ENCODE data around the gene GDPD4.
A peak's percentile ranks its signal among the peaks of the same experiment; 100 is the strongest.

Gene GDPD4

DNA sequence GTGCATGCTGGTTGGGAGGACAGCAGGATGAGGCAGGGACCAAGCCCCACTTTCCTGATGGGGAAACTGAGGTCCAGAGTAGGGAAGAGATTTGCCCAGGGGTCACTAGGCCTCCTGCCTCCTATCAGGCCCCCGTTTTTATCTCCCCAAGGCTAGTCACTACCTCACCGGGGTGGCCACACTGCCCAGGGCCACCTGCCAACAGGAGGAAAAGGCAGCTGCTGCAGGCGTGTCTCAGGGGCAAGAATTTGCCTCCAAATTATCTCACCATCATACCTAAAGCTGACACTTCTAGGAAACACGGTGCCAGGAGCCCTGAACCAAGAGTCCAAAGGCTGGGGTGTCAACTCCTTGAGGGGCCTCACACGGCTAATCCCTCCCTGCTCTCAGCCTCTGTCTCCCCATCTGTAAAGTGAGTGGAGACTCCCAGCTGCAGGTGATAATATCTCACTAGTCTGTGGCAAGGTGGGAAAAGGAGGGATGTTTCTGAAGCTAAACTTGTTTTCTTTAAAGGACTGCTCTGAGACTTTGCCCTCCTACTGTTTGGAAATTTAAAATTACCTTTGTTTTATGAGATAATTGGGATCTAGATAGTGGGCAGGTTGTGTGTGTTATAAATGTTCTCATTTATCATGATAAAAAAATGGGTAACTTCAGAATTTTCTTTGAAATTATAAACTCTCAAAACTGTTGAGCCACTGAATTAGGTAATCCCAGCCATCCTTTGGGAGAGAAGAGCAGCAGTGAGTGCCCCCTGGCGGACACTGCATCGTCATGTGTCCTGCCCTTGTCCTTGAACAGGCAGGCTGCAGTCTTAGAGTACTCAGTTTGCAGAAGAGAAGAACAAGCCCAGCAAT is 113.5 kb downstream of the GDPD4 start:
- Histone ChIP-seq H3K4me2 (ENCODE audit: low read depth, low read length) (no peak overlapping the region), H3K79me2 (ENCODE audit: low read length) (no peaks in the 10 kb centered on the region), H4K20me1 (ENCODE audit: insufficient read depth, low read length) (no peaks in the 10 kb centered on the region), H3K4me1 (ENCODE audit: low read length) (peaks cover 6% of the 10 kb centered on the region), H3K27me3 (replicated peaks; ENCODE audit: insufficient read depth, low read length) (no peaks in the 10 kb centered on the region), H2AFZ (ENCODE audit: low read length) (no peak overlapping the region), H3K36me3 (replicated peaks; ENCODE audit: insufficient read depth, low read length) (no peaks in the 10 kb centered on the region), H3K27ac (ENCODE audit: low read length) (no peak overlapping the region), H3K9me3 (replicated peaks; ENCODE audit: insufficient read depth, low read length) (no peaks in the 10 kb centered on the region), H3K9me2 (replicated peaks; ENCODE audit: insufficient read depth, low read length) (no peaks in the 10 kb centered on the region), H3K4me3 (ENCODE audit: low read length) (no peak overlapping the region), H3F3A (ENCODE audit: insufficient read depth, low read length) (no peaks in the 10 kb centered on the region), H3K9ac (ENCODE audit: low read length) (no peak overlapping the region)
- TF ChIP-seq, protein P1, sequence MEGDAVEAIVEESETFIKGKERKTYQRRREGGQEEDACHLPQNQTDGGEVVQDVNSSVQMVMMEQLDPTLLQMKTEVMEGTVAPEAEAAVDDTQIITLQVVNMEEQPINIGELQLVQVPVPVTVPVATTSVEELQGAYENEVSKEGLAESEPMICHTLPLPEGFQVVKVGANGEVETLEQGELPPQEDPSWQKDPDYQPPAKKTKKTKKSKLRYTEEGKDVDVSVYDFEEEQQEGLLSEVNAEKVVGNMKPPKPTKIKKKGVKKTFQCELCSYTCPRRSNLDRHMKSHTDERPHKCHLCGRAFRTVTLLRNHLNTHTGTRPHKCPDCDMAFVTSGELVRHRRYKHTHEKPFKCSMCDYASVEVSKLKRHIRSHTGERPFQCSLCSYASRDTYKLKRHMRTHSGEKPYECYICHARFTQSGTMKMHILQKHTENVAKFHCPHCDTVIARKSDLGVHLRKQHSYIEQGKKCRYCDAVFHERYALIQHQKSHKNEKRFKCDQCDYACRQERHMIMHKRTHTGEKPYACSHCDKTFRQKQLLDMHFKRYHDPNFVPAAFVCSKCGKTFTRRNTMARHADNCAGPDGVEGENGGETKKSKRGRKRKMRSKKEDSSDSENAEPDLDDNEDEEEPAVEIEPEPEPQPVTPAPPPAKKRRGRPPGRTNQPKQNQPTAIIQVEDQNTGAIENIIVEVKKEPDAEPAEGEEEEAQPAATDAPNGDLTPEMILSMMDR (IDR thresholded peaks at IDR 0.05; ENCODE audit: low read length): peak; percentile 94
- no peak for TF ChIP-seq EZH2 (optimal IDR thresholded peaks at IDR 0.05; ENCODE audit: low read depth, low read length)
- DNase-seq: peak; percentile 65

DNA sequence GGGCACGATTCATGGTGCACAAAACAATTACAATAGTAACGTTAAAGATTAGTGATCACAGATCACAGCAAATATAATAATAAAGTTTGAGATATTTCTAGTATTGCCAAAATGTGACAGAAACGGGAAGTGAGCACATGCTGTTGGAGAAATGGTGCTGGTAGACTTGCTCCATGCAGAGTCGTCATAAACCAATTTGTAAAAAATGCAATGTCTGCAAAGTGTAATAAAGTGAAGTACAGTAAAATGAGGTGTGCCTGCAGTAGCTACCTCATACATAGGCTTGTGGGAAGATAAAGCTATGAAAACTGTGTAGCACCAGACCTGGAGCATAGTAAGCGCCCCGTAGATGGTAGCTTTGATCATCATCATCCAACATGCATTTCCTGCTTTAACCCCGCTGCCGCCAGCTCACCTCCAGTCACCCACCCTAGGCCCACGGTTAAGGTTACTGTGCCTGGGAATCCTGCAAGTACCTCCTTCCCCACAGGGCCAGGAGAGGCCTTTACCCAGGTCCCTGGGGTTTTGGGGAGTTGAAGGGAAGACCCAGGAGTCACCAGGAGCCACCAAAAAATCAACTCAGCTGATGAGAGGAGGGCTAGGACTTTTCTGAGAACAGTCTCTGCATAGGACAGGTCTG is 114.3 kb downstream of the GDPD4 start:
- Histone ChIP-seq H3K4me2 (ENCODE audit: low read depth, low read length) (no peak overlapping the region), H3K27me3 (replicated peaks; ENCODE audit: insufficient read depth, low read length) (no peaks in the 10 kb centered on the region), H3K79me2 (ENCODE audit: low read length) (no peaks in the 10 kb centered on the region), H3K9me3 (replicated peaks; ENCODE audit: insufficient read depth, low read length) (no peaks in the 10 kb centered on the region), H3K36me3 (replicated peaks; ENCODE audit: insufficient read depth, low read length) (no peaks in the 10 kb centered on the region), H3K9ac (ENCODE audit: low read length) (no peak overlapping the region), H3K4me3 (ENCODE audit: low read length) (no peak overlapping the region), H3K9me2 (replicated peaks; ENCODE audit: insufficient read depth, low read length) (no peaks in the 10 kb centered on the region), H3K4me1 (ENCODE audit: low read length) (peaks cover 6% of the 10 kb centered on the region), H3K27ac (ENCODE audit: low read length) (no peak overlapping the region), H2AFZ (ENCODE audit: low read length) (no peak overlapping the region), H4K20me1 (ENCODE audit: insufficient read depth, low read length) (no peaks in the 10 kb centered on the region), H3F3A (ENCODE audit: insufficient read depth, low read length) (no peaks in the 10 kb centered on the region)
- TF ChIP-seq EZH2phosphoT487 (IDR thresholded peaks at IDR 0.05; ENCODE audit: low read length): no peak
- no peak for TF ChIP-seq EZH2 (optimal IDR thresholded peaks at IDR 0.05; ENCODE audit: low read depth, low read length)
- TF ChIP-seq, protein P1 (IDR thresholded peaks at IDR 0.05; ENCODE audit: low read length): no peak
- DNase-seq: no peak

DNA sequence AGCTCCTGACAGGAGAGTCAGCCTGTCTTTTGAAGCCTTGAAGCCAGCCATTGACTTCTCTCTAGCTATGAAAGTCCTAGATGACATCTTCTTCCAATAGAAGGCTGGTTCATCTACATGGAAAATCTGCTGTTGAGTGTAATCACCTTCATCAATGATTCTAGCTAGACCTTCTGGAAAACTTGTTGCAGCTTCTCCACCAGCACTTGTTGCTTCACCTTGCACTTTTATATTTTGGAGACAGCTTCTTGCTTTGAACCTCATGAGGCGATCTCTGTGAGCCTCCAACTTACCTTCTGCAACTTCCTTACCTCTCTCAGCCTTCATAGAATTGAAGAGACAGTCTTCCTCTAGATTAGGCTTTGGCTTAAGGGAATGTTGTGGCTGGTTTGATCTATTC is 115.2 kb downstream of the GDPD4 start:
- Histone ChIP-seq H3K4me1 (ENCODE audit: low read length) (peaks cover 6% of the 10 kb centered on the region), H3K4me2 (ENCODE audit: low read depth, low read length) (no peak overlapping the region), H4K20me1 (ENCODE audit: insufficient read depth, low read length) (no peaks in the 10 kb centered on the region), H3F3A (ENCODE audit: insufficient read depth, low read length) (no peaks in the 10 kb centered on the region), H3K4me3 (ENCODE audit: low read length) (no peak overlapping the region), H3K9me3 (replicated peaks; ENCODE audit: insufficient read depth, low read length) (no peaks in the 10 kb centered on the region), H2AFZ (ENCODE audit: low read length) (no peak overlapping the region), H3K9ac (ENCODE audit: low read length) (no peak overlapping the region), H3K79me2 (ENCODE audit: low read length) (no peaks in the 10 kb centered on the region), H3K36me3 (replicated peaks; ENCODE audit: insufficient read depth, low read length) (no peaks in the 10 kb centered on the region), H3K27me3 (replicated peaks; ENCODE audit: insufficient read depth, low read length) (no peaks in the 10 kb centered on the region), H3K9me2 (replicated peaks; ENCODE audit: insufficient read depth, low read length) (no peaks in the 10 kb centered on the region), H3K27ac (ENCODE audit: low read length) (no peak overlapping the region)
- no peak for DNase-seq
- TF ChIP-seq, protein P1 (IDR thresholded peaks at IDR 0.05; ENCODE audit: low read length): no peak
- TF ChIP-seq EZH2phosphoT487 (IDR thresholded peaks at IDR 0.05; ENCODE audit: low read length): no peak
- TF ChIP-seq EZH2 (optimal IDR thresholded peaks at IDR 0.05; ENCODE audit: low read depth, low read length): no peak

Data from MM.1S (cell line).